ENCODE results near the gene CDHR1.

Gene CDHR1

GRCh38 chr10:84200537-84201243, 6.4 kb downstream of the CDHR1 start:
- Histone ChIP-seq H3K27me3 (ENCODE audit: insufficient read depth, low read length) (peaks cover 54% of the 10 kb centered on the region), H3K4me3 (ENCODE audit: low read depth, low read length) (no peak overlapping the region), H3K4me1 (ENCODE audit: control insufficient read depth, insufficient read depth, low read length, unreplicated experiment) (no peaks in the 10 kb centered on the region), H3K27ac (ENCODE audit: low read depth, low read length) (no peak overlapping the region), H2AFZ (ENCODE audit: low read length, unreplicated experiment) (no peak overlapping the region), H3K36me3 (ENCODE audit: insufficient read depth, low read length) (no peaks in the 10 kb centered on the region), H3K79me2 (ENCODE audit: control insufficient read depth, insufficient read depth, low read length, unreplicated experiment) (no peaks in the 10 kb centered on the region)

GRCh38 chr10:84201244-84201606, 6.9 kb downstream of the CDHR1 start:
- Histone ChIP-seq H3K4me3 (ENCODE audit: low read depth, low read length) (no peak overlapping the region), H3K79me2 (ENCODE audit: control insufficient read depth, insufficient read depth, low read length, unreplicated experiment) (no peaks in the 10 kb centered on the region), H3K4me1 (ENCODE audit: control insufficient read depth, insufficient read depth, low read length, unreplicated experiment) (no peaks in the 10 kb centered on the region), H3K36me3 (ENCODE audit: insufficient read depth, low read length) (no peaks in the 10 kb centered on the region), H3K27me3 (ENCODE audit: insufficient read depth, low read length) (peaks cover 49% of the 10 kb centered on the region), H3K27ac (ENCODE audit: low read depth, low read length) (no peak overlapping the region), H2AFZ (ENCODE audit: low read length, unreplicated experiment) (no peak overlapping the region)

- Histone ChIP-seq H3K4me3 (ENCODE audit: low read depth, low read length) (no peak overlapping the region), H3K4me1 (ENCODE audit: control insufficient read depth, insufficient read depth, low read length, unreplicated experiment) (no peaks in the 10 kb centered on the region), H3K79me2 (ENCODE audit: control insufficient read depth, insufficient read depth, low read length, unreplicated experiment) (no peaks in the 10 kb centered on the region), H3K27ac (ENCODE audit: low read depth, low read length) (no peak overlapping the region), H3K36me3 (ENCODE audit: insufficient read depth, low read length) (no peaks in the 10 kb centered on the region), H2AFZ (ENCODE audit: low read length, unreplicated experiment) (no peak overlapping the region), H3K27me3 (ENCODE audit: insufficient read depth, low read length) (peaks cover 49% of the 10 kb centered on the region)
Measured at GRCh38 chr10:84201682-84202081, 7.3 kb downstream of the CDHR1 start.

GRCh38 chr10:84202349-84202748, 8.0 kb downstream of the CDHR1 start:
- Histone ChIP-seq H2AFZ (ENCODE audit: low read length, unreplicated experiment) (no peak overlapping the region), H3K4me1 (ENCODE audit: control insufficient read depth, insufficient read depth, low read length, unreplicated experiment) (no peaks in the 10 kb centered on the region), H3K4me3 (ENCODE audit: low read depth, low read length) (no peak overlapping the region), H3K27me3 (ENCODE audit: insufficient read depth, low read length) (peaks cover 49% of the 10 kb centered on the region), H3K36me3 (ENCODE audit: insufficient read depth, low read length) (no peaks in the 10 kb centered on the region), H3K79me2 (ENCODE audit: control insufficient read depth, insufficient read depth, low read length, unreplicated experiment) (no peaks in the 10 kb centered on the region), H3K27ac (ENCODE audit: low read depth, low read length) (no peak overlapping the region)

GRCh38 chr10:84204122-84204521, 9.8 kb downstream of the CDHR1 start:
- Histone ChIP-seq H3K27ac (ENCODE audit: low read depth, low read length) (no peak overlapping the region), H3K4me3 (ENCODE audit: low read depth, low read length) (no peak overlapping the region), H3K4me1 (ENCODE audit: control insufficient read depth, insufficient read depth, low read length, unreplicated experiment) (no peaks in the 10 kb centered on the region), H2AFZ (ENCODE audit: low read length, unreplicated experiment) (no peak overlapping the region), H3K36me3 (ENCODE audit: insufficient read depth, low read length) (no peaks in the 10 kb centered on the region), H3K79me2 (ENCODE audit: control insufficient read depth, insufficient read depth, low read length, unreplicated experiment) (no peaks in the 10 kb centered on the region), H3K27me3 (ENCODE audit: insufficient read depth, low read length) (peaks cover 48% of the 10 kb centered on the region)

GRCh38 chr10:84204610-84205009, 10.3 kb downstream of the CDHR1 start:
- H3K79me2 ChIP-seq (ENCODE audit: control insufficient read depth, insufficient read depth, low read length, unreplicated experiment) = no peaks in the 10 kb centered on the region
- peaks cover 47% of the 10 kb centered on the region for H3K27me3 ChIP-seq (ENCODE audit: insufficient read depth, low read length)
- no peak overlapping the region for H3K4me3 ChIP-seq (ENCODE audit: low read depth, low read length)
- no peaks in the 10 kb centered on the region for H3K4me1 ChIP-seq (ENCODE audit: control insufficient read depth, insufficient read depth, low read length, unreplicated experiment)
- no peak overlapping the region for H3K27ac ChIP-seq (ENCODE audit: low read depth, low read length)
- no peak overlapping the region for H2AFZ ChIP-seq (ENCODE audit: low read length, unreplicated experiment)
- no peaks in the 10 kb centered on the region for H3K36me3 ChIP-seq (ENCODE audit: insufficient read depth, low read length)

GRCh38 chr10:84205049-84205852, 10.9 kb downstream of the CDHR1 start:
- H2AFZ ChIP-seq (ENCODE audit: low read length, unreplicated experiment) = no peak overlapping the region
- H3K27ac ChIP-seq (ENCODE audit: low read depth, low read length) = no peak overlapping the region
- H3K4me3 ChIP-seq (ENCODE audit: low read depth, low read length) = no peak overlapping the region
- H3K27me3 ChIP-seq (ENCODE audit: insufficient read depth, low read length) = peaks cover 49% of the 10 kb centered on the region
- no peaks in the 10 kb centered on the region for H3K4me1 ChIP-seq (ENCODE audit: control insufficient read depth, insufficient read depth, low read length, unreplicated experiment)
- no peaks in the 10 kb centered on the region for H3K79me2 ChIP-seq (ENCODE audit: control insufficient read depth, insufficient read depth, low read length, unreplicated experiment)
- no peaks in the 10 kb centered on the region for H3K36me3 ChIP-seq (ENCODE audit: insufficient read depth, low read length)

- H3K27ac ChIP-seq (ENCODE audit: low read depth, low read length) = no peak overlapping the region
- H3K27me3 ChIP-seq (ENCODE audit: insufficient read depth, low read length) = peaks cover 49% of the 10 kb centered on the region
- no peaks in the 10 kb centered on the region for H3K4me1 ChIP-seq (ENCODE audit: control insufficient read depth, insufficient read depth, low read length, unreplicated experiment)
- no peak overlapping the region for H3K4me3 ChIP-seq (ENCODE audit: low read depth, low read length)
- no peak overlapping the region for H2AFZ ChIP-seq (ENCODE audit: low read length, unreplicated experiment)
- no peaks in the 10 kb centered on the region for H3K36me3 ChIP-seq (ENCODE audit: insufficient read depth, low read length)
- H3K79me2 ChIP-seq (ENCODE audit: control insufficient read depth, insufficient read depth, low read length, unreplicated experiment) = no peaks in the 10 kb centered on the region
Measured at GRCh38 chr10:84205853-84206525, 11.7 kb downstream of the CDHR1 start.

- Histone ChIP-seq H3K36me3 (ENCODE audit: insufficient read depth, low read length) (no peaks in the 10 kb centered on the region), H3K4me1 (ENCODE audit: control insufficient read depth, insufficient read depth, low read length, unreplicated experiment) (no peaks in the 10 kb centered on the region), H3K27ac (ENCODE audit: low read depth, low read length) (no peak overlapping the region), H3K27me3 (ENCODE audit: insufficient read depth, low read length) (peaks cover 58% of the 10 kb centered on the region), H2AFZ (ENCODE audit: low read length, unreplicated experiment) (no peak overlapping the region), H3K79me2 (ENCODE audit: control insufficient read depth, insufficient read depth, low read length, unreplicated experiment) (no peaks in the 10 kb centered on the region), H3K4me3 (ENCODE audit: low read depth, low read length) (no peak overlapping the region)
Measured at GRCh38 chr10:84208023-84208422, 13.7 kb downstream of the CDHR1 start.

GRCh38 chr10:84211566-84211965, 17.2 kb downstream of the CDHR1 start:
- peaks cover 80% of the 10 kb centered on the region for H3K27me3 ChIP-seq (ENCODE audit: insufficient read depth, low read length)
- H3K4me3 ChIP-seq (ENCODE audit: low read depth, low read length) = no peak overlapping the region
- H2AFZ ChIP-seq (ENCODE audit: low read length, unreplicated experiment) = no peak overlapping the region
- H3K4me1 ChIP-seq (ENCODE audit: control insufficient read depth, insufficient read depth, low read length, unreplicated experiment) = no peaks in the 10 kb centered on the region
- no peaks in the 10 kb centered on the region for H3K36me3 ChIP-seq (ENCODE audit: insufficient read depth, low read length)
- no peaks in the 10 kb centered on the region for H3K79me2 ChIP-seq (ENCODE audit: control insufficient read depth, insufficient read depth, low read length, unreplicated experiment)
- H3K27ac ChIP-seq (ENCODE audit: low read depth, low read length) = no peak overlapping the region
